ENCODE results near the gene MYH10.

MYH10 gene

GRCh38 chr17:8608001-8608400 lies 22.5 kb downstream of the MYH10 start:
- no peak for DNase-seq

DNA sequence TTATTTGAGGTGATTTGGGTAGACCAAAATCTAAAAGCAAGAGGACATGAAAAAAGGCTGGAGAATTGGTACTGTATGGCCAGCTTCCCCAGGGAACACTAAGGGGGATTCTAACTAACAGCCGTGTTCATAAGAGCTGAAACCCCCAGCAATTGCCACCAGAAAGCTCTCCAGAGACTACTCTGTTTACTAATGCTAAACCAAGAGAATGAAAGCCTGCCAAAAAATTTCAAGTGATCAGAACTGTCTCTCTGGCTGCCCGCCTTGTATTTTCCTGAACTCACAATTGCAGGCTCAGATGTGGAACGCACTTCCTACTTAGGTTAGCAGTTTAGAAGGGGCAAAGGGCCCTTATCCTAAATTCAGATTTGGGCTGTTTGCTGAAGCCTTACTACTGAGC lies 24.1 kb downstream of the MYH10 start:
- DNase-seq, result no peak

- DNase-seq, result no peak
Measured at GRCh38 chr17:8602679-8603078, 27.8 kb downstream of the MYH10 start.

- DNase-seq, result no peak
Measured at GRCh38 chr17:8599351-8600011, 31.0 kb downstream of the MYH10 start.

GRCh38 chr17:8598913-8599312 lies 31.6 kb downstream of the MYH10 start:
- DNase-seq, result no peak

DNA sequence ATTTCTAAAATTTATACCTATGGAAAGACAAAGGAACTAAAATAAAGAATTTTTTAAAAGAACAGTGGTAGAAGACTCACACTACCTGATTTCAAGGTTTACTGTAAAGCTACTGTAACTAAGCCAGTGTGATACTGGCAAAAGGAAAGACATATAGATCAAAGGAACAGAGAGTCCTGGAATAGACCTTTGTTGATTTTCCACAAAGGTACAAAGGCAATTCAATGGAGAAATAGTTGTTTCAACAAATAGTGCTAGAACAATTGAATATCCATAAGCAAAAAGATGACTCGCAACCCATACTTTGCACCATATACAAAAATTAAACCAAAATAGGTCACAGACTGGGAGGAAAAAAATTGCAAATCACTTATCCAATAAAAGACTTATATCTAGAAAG lies 36.7 kb downstream of the MYH10 start:
- no peak for DNase-seq

DNA sequence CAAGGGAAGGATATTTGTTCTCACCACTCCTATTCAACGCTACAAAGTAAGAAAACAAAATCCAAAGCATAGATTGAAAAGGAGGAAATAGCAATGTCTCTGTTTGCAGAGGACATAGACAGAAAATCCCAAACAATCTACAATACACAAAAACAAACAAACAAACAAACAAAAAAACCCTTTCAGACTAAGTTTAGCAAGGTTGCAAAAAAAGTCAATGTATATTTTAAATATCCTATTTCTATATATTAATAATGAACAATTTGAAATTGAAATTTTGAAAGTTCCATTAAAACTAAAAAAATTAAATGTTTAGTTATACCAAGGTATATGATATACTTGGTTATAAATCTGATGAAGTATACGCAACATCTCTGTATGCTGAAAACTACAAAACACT lies 37.2 kb downstream of the MYH10 start:
- no peak for DNase-seq

- no peak for DNase-seq
Measured at GRCh38 chr17:8588877-8589554, 41.5 kb downstream of the MYH10 start.

- DNase-seq, result no peak
Measured at GRCh38 chr17:8586766-8587165, 43.8 kb downstream of the MYH10 start.

GRCh38 chr17:8585911-8586310 lies 44.6 kb downstream of the MYH10 start:
- DNase-seq, result no peak

- no peak for DNase-seq
Measured at GRCh38 chr17:8583954-8584353, 46.6 kb downstream of the MYH10 start.

DNA sequence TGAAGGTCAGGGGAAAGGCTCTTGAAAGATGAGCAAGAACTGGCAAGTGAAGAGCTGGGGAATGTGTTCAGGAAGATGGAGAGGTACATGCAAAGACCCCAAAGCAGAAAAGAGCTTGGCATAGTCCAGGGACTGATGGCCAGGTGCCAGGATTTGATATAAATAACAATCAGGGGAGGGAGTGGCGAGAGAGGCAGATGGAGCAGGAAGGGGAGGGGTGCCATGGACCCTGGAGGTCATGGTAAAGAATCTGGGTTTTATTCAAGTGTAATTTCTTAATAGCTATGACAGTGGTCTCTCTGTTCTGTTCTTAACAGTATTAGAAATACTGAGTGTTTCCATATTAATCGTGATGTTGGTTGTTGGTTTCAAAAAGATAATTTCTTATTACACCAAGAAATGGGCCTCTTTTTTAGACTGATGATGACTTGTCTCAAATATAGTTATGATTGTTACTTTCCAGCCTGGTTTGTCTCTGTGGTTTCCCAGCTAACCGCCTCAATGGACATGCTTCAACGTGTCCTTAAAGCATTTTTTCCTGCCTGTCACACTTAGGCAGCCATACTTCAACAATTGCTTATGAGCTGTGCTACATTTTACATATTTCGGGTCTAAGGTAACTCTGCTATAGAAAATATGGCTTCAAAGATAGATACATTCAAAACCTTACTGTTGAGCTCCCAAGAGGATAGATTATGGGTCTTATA lies 49.4 kb downstream of the MYH10 start:
- DNase-seq, result no peak

DNA sequence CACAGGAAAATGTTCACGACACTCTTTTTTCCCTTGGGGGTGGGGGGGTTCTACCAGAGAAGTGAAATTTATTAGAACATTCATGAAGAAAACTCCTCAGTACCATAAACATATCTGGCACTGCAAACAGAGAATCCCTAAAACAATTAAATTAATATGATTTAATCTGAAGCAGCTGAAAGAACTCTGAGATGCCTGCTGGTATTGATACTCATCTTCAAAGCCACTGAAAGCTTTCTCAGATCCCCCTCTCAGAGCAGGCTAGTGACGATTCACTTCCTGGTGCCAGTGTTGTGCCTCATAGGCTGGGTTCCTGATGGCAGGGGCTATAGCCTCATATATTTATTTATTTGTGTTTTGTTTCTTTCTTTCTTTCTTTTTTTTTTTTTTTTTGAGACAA lies 52.7 kb downstream of the MYH10 start:
- DNase-seq, result no peak

DNA sequence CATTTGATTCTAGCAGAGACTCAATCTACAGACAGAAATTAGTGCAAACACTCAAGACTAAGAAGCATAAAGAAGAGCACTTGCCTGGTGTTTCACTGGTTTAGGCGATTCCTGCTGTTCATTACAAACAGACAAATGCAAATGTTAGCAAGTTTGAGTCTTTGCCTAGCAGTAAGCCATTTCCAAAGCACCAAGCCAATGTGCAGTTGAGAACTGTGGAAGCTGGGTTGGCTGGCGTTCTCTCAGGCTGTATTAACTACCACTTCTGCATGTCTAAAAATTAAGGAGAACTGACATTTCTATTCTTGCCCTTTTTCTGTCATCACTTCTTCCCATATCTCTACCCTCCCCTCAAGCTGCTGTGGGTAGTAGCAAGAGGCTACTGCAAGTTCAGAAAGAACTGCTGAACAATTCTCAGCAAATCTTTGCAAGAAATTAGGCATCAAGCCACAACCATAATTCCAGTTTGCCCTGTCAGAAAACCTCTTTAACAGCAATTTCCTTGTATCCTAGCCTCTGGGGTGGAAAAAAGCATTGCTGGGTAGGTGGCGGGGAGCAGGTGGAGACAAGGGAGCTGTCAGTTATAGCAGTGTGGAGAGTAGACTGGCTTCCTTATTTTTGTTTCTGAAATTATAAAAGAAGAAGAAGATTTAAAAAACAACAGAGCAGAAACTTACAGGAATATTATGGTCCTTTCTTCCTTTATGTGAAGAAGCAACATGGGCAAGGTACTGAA lies 53.8 kb downstream of the MYH10 start:
- no peak for DNase-seq

GRCh38 chr17:8574687-8575086 lies 55.8 kb downstream of the MYH10 start:
- no peak for DNase-seq

- DNase-seq, result no peak
Measured at GRCh38 chr17:8572764-8573163, 57.8 kb downstream of the MYH10 start.

GRCh38 chr17:8563981-8564602 lies 66.4 kb downstream of the MYH10 start:
- DNase-seq, result no peak

GRCh38 chr17:8563024-8563776 lies 67.3 kb downstream of the MYH10 start:
- no peak for DNase-seq

DNA sequence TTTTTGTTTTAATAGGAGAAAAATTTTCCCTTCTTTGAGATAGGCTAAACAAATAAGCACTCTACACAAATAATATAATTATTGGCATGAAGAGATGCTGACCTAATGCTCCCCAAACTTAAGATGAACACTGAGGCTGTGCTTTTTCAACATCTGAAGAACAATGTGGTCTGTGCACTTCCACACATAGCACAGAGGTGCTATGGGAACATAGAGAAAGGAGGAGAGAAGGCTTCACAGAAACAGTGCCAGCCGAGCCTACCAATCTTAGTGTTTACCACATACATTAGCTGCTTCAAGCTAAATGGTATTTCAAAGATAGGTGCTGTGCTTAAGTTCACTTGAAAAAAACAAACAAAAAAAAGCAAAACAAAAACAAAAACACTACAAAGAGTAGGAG lies 72.4 kb downstream of the MYH10 start:
- DNase-seq, result no peak

DNA sequence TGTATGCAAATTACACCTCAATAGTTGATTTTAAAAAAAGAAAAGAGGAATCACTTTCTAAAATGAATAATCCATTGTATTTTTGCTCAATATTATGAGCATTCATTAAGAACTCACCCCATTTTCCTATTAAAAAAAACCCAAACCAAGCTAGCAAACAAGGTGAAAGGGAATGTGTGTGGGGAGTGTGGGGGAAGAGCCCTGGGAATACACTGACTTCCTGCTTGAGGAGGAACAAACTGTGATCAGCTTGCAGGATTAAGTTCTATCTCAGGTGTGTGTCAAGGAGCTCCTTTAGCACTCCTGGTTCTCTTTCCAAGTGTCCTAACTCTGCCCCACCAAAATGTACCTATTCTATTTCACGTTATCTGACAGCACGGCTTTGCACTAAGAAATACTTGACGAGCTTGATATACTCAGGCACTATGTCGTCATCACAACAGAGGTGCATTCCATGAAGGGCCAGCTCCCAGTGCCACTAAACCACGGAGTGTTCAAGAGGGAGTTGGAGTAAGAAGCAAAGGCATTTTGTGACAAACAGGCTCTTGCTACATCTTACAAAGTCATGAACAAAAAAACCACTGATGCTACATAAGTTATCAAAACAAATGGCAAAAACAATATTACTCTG lies 73.2 kb downstream of the MYH10 start:
- no peak for DNase-seq

DNA sequence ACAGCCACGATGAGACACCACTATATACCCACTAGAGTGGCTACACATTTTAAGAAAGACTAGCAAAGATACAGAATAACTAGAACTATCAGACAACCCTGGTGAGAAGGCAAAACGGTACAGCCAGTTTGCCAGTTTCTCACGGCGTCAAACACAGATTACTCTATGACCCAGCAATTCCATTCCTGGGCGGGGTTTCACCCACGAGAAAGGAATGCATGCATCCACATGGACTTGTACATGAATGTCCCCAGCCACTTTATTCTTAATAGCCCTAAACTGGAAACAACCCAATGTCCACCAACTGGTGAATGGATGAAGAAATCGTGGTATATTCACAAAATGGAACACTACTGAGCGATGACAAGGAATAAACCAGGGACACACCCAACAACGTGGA lies 74.5 kb downstream of the MYH10 start:
- no peak for DNase-seq

DNA sequence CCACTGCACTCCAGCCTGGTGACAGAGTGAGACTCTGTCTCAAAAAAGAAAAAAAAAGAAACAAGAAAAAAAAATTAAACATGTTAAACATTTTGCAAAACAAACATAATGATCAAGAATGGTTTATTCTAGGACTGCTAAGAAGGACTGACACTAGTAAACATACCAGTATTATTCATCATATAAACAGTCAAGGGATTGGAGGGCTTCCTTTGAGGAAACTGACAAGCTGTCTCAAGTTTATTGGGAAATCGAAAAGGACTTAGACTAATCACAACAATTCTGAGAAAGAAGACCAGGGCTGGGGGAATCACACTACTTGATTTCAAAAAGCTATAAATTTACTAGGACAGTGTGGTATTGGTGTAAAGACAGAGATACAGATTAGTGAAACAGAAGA lies 75.5 kb downstream of the MYH10 start:
- no peak for DNase-seq
